GM19023 (cell line): ENCODE results near the gene CFAP43.
"Not testable (repeated sequence)": the region's sequence is repeated elsewhere in the genome, so short reads cannot be mapped to it uniquely, and the experiment has no call there.

Source experiments
- ATAC-seq: cut with Tn5 transposase; IDR thresholded peaks from one replicate; pipeline ENCODE4 v1.9.1; 2021; ENCODE audit warnings: mild to moderate bottlenecking, moderate library complexity; ENCODE audit not compliant: unreplicated experiment

CFAP43 gene

GRCh38 chr10:104230490-104230889 lies 1.7 kb downstream of the CFAP43 start:
- no peak for ATAC-seq

GRCh38 chr10:104223304-104223703 lies 8.9 kb downstream of the CFAP43 start:
- ATAC-seq, result no peak

- no peak for ATAC-seq
These were observed 11.6 kb downstream of the CFAP43 start for GRCh38 chr10:104220522-104220921.

DNA sequence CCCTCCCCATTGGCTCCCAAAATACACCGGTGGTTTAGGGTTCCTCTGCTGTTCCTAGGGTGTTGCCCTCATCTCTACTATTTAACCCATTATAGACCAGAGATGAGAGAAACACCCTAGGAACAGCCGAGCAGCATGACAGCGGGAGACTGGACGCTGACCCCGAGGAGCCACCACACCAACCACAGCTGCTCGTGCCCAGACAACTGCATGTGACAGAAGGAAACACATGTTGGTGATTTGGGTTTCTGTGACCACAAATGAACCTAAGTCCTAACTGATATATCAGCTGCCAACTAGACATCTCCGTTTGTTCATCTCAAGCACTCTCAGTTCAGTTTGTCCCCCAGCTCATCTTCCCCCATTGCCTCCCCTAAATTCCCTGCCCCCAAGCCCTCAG lies 13.4 kb downstream of the CFAP43 start:
- no peak for ATAC-seq

DNA sequence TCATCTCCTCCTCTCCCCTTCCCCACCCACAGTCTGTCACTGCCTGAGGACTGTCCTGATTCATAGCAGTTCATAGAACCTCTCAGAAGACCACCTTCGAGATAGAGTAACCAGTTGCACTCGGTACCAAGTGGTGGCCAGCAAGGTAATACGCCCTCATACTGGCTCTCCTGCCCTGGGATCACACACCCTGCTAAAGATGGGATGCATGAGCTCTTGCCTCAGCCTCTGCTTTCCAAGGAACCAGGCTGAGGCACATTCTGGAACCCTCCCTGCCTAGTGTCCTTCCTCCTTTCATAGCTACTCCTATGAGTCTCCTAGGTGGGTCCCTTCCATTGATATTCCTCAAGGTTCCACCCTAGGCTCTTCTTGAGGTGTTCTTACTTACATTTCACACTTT lies 15.5 kb downstream of the CFAP43 start:
- no peak for ATAC-seq

GRCh38 chr10:104209575-104210198 lies 22.5 kb downstream of the CFAP43 start:
- ATAC-seq, result no peak

DNA sequence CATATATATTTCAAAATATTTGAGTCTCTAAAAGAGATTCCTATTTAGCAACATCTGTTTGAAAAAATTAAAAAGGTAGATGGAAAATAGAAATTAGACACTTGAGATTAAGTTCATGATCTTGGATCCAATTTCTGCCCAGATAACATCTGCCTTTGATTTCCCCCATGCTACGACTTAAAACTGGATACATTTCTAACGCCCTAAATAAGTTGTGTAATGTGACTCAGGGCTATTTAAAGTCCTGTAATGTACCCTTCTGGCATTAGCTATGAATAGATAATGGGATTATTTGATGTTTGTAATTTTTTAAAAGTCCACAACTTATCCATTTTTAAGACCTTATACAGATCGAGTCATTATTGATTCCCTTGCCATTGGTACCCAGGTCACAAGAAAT lies 23.4 kb downstream of the CFAP43 start:
- ATAC-seq, result no peak

GRCh38 chr10:104202231-104202630 lies 29.9 kb downstream of the CFAP43 start:
- ATAC-seq, result no peak

DNA sequence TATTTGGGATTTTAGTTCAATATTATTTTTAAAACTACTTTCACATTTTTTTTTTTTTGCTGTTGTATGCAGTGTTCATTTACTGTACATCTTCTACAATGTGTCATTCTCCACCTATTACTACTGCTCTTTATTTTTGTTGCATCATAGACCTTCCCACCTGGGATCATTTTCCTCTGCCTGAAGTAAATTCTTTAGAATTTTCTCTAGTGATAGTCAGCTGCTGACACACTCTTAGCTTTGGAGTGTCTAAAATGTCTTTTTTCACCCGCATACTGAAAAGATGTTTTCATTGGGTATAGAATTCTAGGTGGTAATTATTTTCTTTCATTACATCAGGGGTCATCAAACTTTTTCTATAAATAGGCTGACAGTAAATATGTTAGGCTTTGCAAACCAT lies 30.5 kb downstream of the CFAP43 start:
- no peak for ATAC-seq

DNA sequence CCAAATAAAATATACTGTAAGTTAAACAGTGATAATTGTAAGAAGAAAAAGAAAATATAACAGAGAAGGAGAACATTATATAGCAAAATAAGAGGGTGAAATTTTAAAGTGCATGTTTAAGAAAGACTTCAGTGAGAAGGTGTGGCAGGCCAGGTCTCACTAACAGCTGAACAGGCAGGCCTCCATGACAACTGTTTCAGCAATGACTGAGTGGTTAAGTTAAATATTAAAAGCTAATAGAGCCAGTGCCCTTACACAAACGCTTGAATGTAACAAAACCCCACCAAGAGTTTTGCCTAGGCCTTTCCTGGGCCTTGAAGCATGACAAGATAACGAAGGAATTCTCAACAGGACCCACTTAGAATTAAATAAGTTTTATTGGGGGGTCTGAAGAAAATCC lies 32.6 kb downstream of the CFAP43 start:
- ATAC-seq, result no peak

- ATAC-seq, result no peak
These were observed 34.8 kb downstream of the CFAP43 start for GRCh38 chr10:104197364-104197763.

- no peak for ATAC-seq
These were observed 36.5 kb downstream of the CFAP43 start for GRCh38 chr10:104195706-104196105.

- no peak for ATAC-seq
These were observed 38.4 kb downstream of the CFAP43 start for GRCh38 chr10:104193787-104194186.

DNA sequence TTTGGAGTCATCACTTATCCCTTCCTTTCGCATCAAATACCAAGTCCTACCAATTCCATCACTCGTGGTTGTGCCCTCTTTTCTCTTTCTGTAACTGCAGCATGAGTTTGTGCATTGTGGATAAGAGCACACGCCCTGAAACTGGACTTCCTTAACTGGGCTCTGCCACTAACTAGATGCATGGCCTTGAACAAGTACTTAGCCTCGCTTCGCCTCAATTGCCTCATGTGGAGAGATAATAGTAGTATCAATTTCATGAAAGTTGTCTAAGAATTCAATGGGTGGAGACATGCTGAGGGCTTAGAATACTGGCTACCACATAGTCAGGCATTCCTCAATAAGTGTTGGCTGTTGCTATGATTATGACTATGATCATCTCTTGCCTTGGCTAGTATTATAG lies 41.5 kb downstream of the CFAP43 start:
- ATAC-seq, result no peak

- no peak for ATAC-seq
These were observed 48.5 kb downstream of the CFAP43 start for GRCh38 chr10:104183682-104184081.

GRCh38 chr10:104174136-104174535 lies 58.0 kb downstream of the CFAP43 start:
- ATAC-seq, result not testable (repeated sequence)

DNA sequence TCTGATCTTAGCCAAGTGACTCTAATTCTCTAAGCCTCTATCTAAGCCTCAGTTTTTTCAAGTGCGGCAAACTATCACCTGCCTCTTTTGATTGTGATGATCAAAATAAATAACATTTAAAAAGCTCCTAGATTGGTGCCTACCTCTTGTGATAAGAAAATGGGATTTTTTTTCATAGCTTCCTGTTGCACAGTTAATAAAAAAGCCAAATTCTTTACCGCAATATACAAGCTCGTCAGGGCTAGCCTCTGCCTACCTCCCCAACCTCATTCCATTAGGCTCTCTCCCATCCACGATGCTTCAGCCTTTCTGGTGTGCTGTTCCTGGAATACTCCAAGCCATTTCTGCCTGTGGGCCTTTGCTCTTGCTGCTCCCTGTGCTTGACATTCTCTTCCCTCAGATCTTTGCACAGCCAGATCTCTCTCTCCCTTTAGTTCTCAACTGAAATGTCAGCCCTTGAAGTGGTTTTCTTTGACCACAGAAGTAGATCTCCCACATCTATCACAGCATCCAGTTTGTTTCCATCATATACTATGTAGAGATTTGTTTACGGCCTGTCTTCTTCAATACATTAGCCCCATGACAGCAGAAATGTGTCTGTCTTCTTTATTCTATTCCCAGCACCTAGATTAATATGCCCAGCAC lies 61.4 kb downstream of the CFAP43 start:
- no peak for ATAC-seq

- no peak for ATAC-seq
These were observed 76.6 kb downstream of the CFAP43 start for GRCh38 chr10:104155591-104155990.

DNA sequence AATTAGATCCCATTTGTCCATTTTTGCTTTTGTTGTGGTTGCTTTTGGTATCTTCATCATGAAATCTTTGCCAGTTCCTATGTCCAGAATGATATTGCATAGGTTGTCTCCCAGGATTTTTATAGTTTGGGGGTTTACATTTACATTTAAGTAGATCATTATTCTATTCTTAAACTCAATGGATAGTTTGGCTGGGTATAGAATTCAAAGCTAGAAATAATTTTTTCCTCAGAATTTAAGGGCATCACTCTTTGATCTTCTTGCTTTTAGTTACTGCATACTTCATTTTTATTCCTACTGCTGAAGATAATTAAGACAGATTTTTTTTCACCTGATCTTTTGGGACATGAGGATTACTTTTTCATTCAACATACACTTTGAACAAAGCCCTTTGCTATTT lies 80.4 kb downstream of the CFAP43 start:
- ATAC-seq, result no peak

- no peak for ATAC-seq
These were observed 82.0 kb downstream of the CFAP43 start for GRCh38 chr10:104150139-104150538.

DNA sequence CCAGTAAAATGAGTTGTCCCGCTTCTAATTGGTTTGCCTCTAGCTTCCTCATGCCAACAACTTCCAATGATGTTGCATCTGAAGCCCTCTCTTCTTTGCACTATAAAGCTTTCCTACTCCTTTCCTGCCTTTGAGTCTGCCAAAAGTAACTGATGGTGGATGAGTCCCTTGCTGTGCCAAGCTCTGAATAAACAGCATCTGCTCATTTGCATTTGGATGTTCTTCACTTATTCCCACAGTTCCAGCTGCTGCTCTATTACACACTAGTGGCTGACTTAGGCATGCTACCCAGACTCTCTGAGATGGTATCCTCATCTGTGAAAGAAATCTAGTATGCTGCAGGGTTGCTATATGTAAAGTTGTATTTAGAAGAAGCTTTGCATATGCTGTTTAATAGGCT lies 85.3 kb downstream of the CFAP43 start:
- no peak for ATAC-seq

GRCh38 chr10:104144931-104145330 lies 87.2 kb downstream of the CFAP43 start:
- ATAC-seq, result no peak

DNA sequence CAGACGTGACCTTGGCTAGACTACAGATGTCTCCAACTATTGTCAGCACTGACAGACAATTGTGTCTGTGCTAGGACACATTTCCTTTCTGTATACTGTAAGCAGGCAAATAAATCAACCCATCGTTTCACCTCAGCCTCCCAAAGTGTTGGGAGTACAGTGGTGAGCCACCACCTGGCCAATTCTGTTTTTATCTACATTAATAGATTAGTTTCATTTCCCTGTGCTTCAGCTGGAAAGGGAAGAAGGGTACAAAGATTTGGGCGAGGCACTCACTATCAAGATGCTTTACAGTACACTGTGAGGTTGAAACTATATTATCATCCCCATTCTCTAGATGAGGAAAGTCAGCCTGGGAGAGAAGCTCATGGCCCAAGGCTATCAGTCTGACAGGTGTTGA lies 88.3 kb downstream of the CFAP43 start:
- no peak for ATAC-seq
